Tibial nerve (tissue), 4 donors: Measurements from ENCODE around the gene CMSS1. TPM values are rescaled to one million over a fixed set of nuclear protein-coding genes. Genes with fewer than 3 reads are reported as not detected.

Experiments used
- DNase-seq, 2 donors: peaks; one replicate each; pipeline ENCODE4 v3.0.0-alpha.2; 2019; ENCODE audit warnings: low spot score in 2 of 2
- H3K27ac ChIP-seq, 4 donors: fragments of 200-600 bp; sonication (generic) in 3 of 4; one replicate each; pipeline ENCODE4 v1.5.1; 2017 to 2019; ENCODE audit warnings: mild to moderate bottlenecking in 1 of 4
- H3K27me3 ChIP-seq, 2 donors: fragments of 200-600 bp; sonication (generic) in 1 of 2; one replicate each; pipeline versions ENCODE4 v1.5.1 to v1.6.0; 2017 to 2019
- H3K36me3 ChIP-seq, 3 donors: fragments of 200-600 bp; sonication (generic); one replicate each; pipeline ENCODE4 v1.5.1; 2018 to 2019
- H3K4me1 ChIP-seq, 4 donors: fragments of 200-600 bp; sonication (generic) in 3 of 4; one replicate each; pipeline ENCODE4 v1.5.1; 2017 to 2019
- H3K4me3 ChIP-seq, 4 donors: fragments of 200-600 bp; sonication (generic) in 3 of 4; one replicate each; pipeline ENCODE4 v1.5.1; 2017 to 2019; ENCODE audit warnings: mild to moderate bottlenecking in 1 of 4, moderate library complexity in 1 of 4
- H3K9me3 ChIP-seq, 4 donors: fragments of 200-600 bp; sonication (generic) in 3 of 4; one replicate each; pipeline ENCODE4 v1.5.1; 2017 to 2019
- EP300 ChIP-seq, 2 donors: sonication (generic); formaldehyde crosslinking; IDR thresholded peaks; one replicate each; pipeline ENCODE4 v1.6.1; 2017; ENCODE audit warnings: antibody characterized with exemption in 2 of 2, mild to moderate bottlenecking in 1 of 2
- POLR2A ChIP-seq, 2 donors: fragments of 450-650 bp; IDR thresholded peaks; one replicate each; pipeline ENCODE4 v1.6.1; 2017; ENCODE audit warnings: antibody characterized with exemption in 2 of 2, mild to moderate bottlenecking in 2 of 2, moderate library complexity in 2 of 2
- WGBS, 2 donors: methylation state at CpG; one replicate each; pipeline ENCODE4 v1.1.5; 2018; 5-methylcytosine and 5-hydroxymethylcytosine counted together
- total RNA-seq, 4 donors: library from RNA; depleted of rRNA; stranded (reverse); fragments of >200 nt; gene quantifications; one replicate each; pipeline ENCODE4 v1.1.0, GENCODE V29; 2016
- TF ChIP-seq, protein P1 (sequence below), 5 experiments: fragments of 200-600 bp in 3 of 5; fragments of 450-650 bp in 2 of 5; sonication (generic) in 3 of 5; IDR thresholded peaks; one replicate each; pipeline ENCODE4 v1.5.1; 2016 to 2019; ENCODE audit warnings: antibody characterized with exemption in 5 of 5, mild to moderate bottlenecking in 3 of 5, moderate library complexity in 2 of 5

CMSS1 gene
- total RNA-seq, 4 donors from 2014 or later: 5.5 to 29.1 (median 15.7) TPM

- no peak for DNase-seq
- H3K36me3 ChIP-seq: no peaks in the 10 kb centered on the region
- H3K9me3 ChIP-seq: no peaks in the 10 kb centered on the region
- TF ChIP-seq EP300 (IDR thresholded peaks at IDR 0.05) (no peak), POLR2A (IDR thresholded peaks at IDR 0.05) (no peak)
- TF ChIP-seq, protein P1, sequence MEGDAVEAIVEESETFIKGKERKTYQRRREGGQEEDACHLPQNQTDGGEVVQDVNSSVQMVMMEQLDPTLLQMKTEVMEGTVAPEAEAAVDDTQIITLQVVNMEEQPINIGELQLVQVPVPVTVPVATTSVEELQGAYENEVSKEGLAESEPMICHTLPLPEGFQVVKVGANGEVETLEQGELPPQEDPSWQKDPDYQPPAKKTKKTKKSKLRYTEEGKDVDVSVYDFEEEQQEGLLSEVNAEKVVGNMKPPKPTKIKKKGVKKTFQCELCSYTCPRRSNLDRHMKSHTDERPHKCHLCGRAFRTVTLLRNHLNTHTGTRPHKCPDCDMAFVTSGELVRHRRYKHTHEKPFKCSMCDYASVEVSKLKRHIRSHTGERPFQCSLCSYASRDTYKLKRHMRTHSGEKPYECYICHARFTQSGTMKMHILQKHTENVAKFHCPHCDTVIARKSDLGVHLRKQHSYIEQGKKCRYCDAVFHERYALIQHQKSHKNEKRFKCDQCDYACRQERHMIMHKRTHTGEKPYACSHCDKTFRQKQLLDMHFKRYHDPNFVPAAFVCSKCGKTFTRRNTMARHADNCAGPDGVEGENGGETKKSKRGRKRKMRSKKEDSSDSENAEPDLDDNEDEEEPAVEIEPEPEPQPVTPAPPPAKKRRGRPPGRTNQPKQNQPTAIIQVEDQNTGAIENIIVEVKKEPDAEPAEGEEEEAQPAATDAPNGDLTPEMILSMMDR (IDR thresholded peaks at IDR 0.05): no peak
- H3K4me1 ChIP-seq: peaks cover 0 to 10% (median under 1%) of the 10 kb centered on the region in 4 donors
- H3K27ac ChIP-seq: no peak overlapping the region
- no peak overlapping the region for H3K4me3 ChIP-seq
- H3K27me3 ChIP-seq: no peaks in the 10 kb centered on the region
- 98 to 100% methylated on average over 1 of the region's 1 CpG for WGBS, 2 donors
Measured at GRCh38 chr3:100079328-100079727, 261.7 kb downstream of the CMSS1 start.

GRCh38 chr3:100080573-100080972, 262.9 kb downstream of the CMSS1 start:
- Histone ChIP-seq H3K27ac (no peak overlapping the region), H3K4me3 (no peak overlapping the region), H3K4me1 (peaks cover 0 to 10% (median 0%) of the 10 kb centered on the region in 4 donors), H3K27me3 (no peaks in the 10 kb centered on the region), H3K36me3 (no peaks in the 10 kb centered on the region), H3K9me3 (no peaks in the 10 kb centered on the region)
- WGBS, 2 donors: 75 to 84% methylated on average over 2 of the region's 2 CpGs
- no peak for DNase-seq
- TF ChIP-seq, protein P1 (IDR thresholded peaks at IDR 0.05): no peak
- TF ChIP-seq EP300 (IDR thresholded peaks at IDR 0.05): no peak
- no peak for TF ChIP-seq POLR2A (IDR thresholded peaks at IDR 0.05)

GRCh38 chr3:100081311-100081710, 263.6 kb downstream of the CMSS1 start:
- H3K4me1 ChIP-seq: peaks cover 0 to 8% (median 0%) of the 10 kb centered on the region in 4 donors
- TF ChIP-seq, protein P1 (IDR thresholded peaks at IDR 0.05): no peak
- TF ChIP-seq EP300 (IDR thresholded peaks at IDR 0.05): no peak
- TF ChIP-seq POLR2A (IDR thresholded peaks at IDR 0.05): no peak
- 73 to 76% methylated on average over 1 of the region's 1 CpG for WGBS, 2 donors
- no peaks in the 10 kb centered on the region for H3K36me3 ChIP-seq
- DNase-seq: no peak
- no peak overlapping the region for H3K27ac ChIP-seq
- no peaks in the 10 kb centered on the region for H3K9me3 ChIP-seq
- no peaks in the 10 kb centered on the region for H3K27me3 ChIP-seq
- H3K4me3 ChIP-seq: no peak overlapping the region

DNA sequence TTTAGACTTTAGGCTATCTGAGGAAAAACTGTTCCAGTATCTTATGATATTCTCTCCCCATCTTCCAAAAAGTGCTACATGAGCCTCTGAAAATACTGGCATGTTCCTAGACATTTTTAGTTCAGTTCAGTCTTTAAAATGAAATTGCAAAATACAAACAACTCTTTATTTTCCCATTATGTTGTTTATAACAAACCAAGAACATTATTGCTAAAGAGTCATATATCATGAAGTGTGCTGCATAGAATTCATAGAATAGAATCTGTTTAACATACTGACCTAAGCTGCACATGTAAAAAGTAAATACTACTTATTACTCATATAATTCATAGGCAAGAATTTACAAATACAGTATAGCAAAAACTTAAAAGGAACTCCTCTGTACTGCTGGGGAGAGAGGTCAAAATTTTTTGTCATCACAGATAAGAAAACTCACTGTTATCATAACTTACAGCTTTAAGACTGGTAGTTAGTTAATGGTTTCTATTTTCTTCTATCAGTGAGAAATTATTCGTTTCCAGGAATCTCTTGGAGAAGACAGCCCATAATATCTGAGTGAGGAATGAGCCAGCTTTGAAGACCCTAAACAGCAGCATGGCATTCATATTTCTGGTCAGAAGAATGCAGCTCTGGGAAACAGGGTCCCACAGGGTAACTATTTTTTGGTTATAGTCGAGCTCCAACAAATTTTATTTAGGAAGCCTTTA, 264.5 kb downstream of the CMSS1 start:
- peaks cover 0 to 8% (median 0%) of the 10 kb centered on the region in 4 donors for H3K4me1 ChIP-seq
- TF ChIP-seq EP300 (IDR thresholded peaks at IDR 0.05) (no peak), POLR2A (IDR thresholded peaks at IDR 0.05) (no peak)
- TF ChIP-seq, protein P1 (IDR thresholded peaks at IDR 0.05): no peak
- no peak overlapping the region for H3K27ac ChIP-seq
- H3K36me3 ChIP-seq: no peaks in the 10 kb centered on the region
- WGBS, 2 donors: 38 to 47% methylated on average over 2 of the region's 2 CpGs
- no peak for DNase-seq
- H3K9me3 ChIP-seq: no peaks in the 10 kb centered on the region
- no peaks in the 10 kb centered on the region for H3K27me3 ChIP-seq
- H3K4me3 ChIP-seq: no peak overlapping the region

DNA sequence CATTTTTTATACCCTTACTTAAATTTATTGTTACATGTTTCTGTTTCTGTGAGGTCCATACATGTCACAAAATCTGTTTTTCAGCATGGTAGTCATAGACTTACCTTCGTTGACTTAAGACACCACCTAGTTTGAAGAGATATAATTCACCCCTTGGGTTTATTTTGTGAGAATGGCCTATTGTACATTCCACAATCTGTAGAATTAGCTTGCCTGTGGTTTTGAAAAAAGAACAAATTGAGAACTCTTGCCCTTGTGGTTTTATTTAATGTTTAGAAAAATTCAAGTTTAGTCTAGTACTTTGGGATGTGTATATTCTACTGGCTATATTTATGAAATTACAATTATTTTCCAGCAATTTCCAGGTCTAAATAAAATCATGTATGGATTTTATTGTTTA, 265.1 kb downstream of the CMSS1 start:
- no peak overlapping the region for H3K27ac ChIP-seq
- TF ChIP-seq EP300 (IDR thresholded peaks at IDR 0.05) (no peak), POLR2A (IDR thresholded peaks at IDR 0.05) (no peak)
- TF ChIP-seq, protein P1 (IDR thresholded peaks at IDR 0.05): no peak
- DNase-seq: no peak
- WGBS, 2 donors: 72 to 92% methylated on average over 1 of the region's 1 CpG
- peaks cover 0 to 8% (median 0%) of the 10 kb centered on the region in 4 donors for H3K4me1 ChIP-seq
- H3K36me3 ChIP-seq: no peaks in the 10 kb centered on the region
- H3K4me3 ChIP-seq: no peak overlapping the region
- no peaks in the 10 kb centered on the region for H3K9me3 ChIP-seq
- H3K27me3 ChIP-seq: no peaks in the 10 kb centered on the region
